Measurements from ENCODE around the gene KCNG1. TPM values are rescaled to one million over a fixed set of nuclear protein-coding genes. Genes with fewer than 3 reads are reported as not detected.

The KCNG1 gene
- total and polyA plus RNA-seq, 2 experiments from 2014 or later: 26.1 to 45.8 TPM

- H3K27me3 ChIP-seq: no peaks in the 10 kb centered on the region
- H3K4me3 ChIP-seq: peak overlapping the region; percentile 56
- peaks cover 10% of the 10 kb centered on the region for H3K4me1 ChIP-seq (ENCODE audit: insufficient read depth)
- peaks cover 39% of the 10 kb centered on the region for H4K20me1 ChIP-seq (ENCODE audit: insufficient read depth, poor library complexity, severe bottlenecking)
- no peak for TF ChIP-seq EZH2 (IDR thresholded peaks at IDR 0.05; ENCODE audit: borderline replicate concordance)
- no peak for TF ChIP-seq CTCF (IDR thresholded peaks at IDR 0.05; ENCODE audit: poor library complexity)
- no peak for TF ChIP-seq EZH2phosphoT487 (IDR thresholded peaks at IDR 0.05; ENCODE audit: low read depth, severe bottlenecking, unreplicated experiment)
- DNase-seq (ENCODE audit: low spot score): no peak
- H2AFZ ChIP-seq: no peak overlapping the region
- WGBS (ENCODE audit: low lambda C conversion rate, missing lambda C conversion rate): 25% methylated on average over 7 of the region's 7 CpGs
- H3K27ac ChIP-seq: peak overlapping the region; percentile 79
- no peaks in the 10 kb centered on the region for H3K36me3 ChIP-seq (replicated peaks; ENCODE audit: insufficient read depth, low read depth)
- peaks cover 88% of the 10 kb centered on the region for H3K79me2 ChIP-seq
- H3K9me3 ChIP-seq (ENCODE audit: low read depth): no peaks in the 10 kb centered on the region
- H3K4me2 ChIP-seq: peak overlapping the region; percentile 82
- H3K9me2 ChIP-seq (replicated peaks; ENCODE audit: insufficient read depth): no peaks in the 10 kb centered on the region
Measured at GRCh38 chr20:50957276-50957675, 65.6 kb downstream of the KCNG1 start.

GRCh38 chr20:50953821-50954220, 69.1 kb downstream of the KCNG1 start:
- no peak overlapping the region for H2AFZ ChIP-seq
- no peak overlapping the region for H3K27ac ChIP-seq
- DNase-seq (ENCODE audit: low spot score): no peak
- H3K27me3 ChIP-seq: no peaks in the 10 kb centered on the region
- H3K36me3 ChIP-seq (replicated peaks; ENCODE audit: insufficient read depth, low read depth): no peaks in the 10 kb centered on the region
- H3K9me3 ChIP-seq (ENCODE audit: low read depth): no peaks in the 10 kb centered on the region
- H4K20me1 ChIP-seq (ENCODE audit: insufficient read depth, poor library complexity, severe bottlenecking): peaks cover 43% of the 10 kb centered on the region
- no peaks in the 10 kb centered on the region for H3K9me2 ChIP-seq (replicated peaks; ENCODE audit: insufficient read depth)
- peaks cover 89% of the 10 kb centered on the region for H3K79me2 ChIP-seq
- no peaks in the 10 kb centered on the region for H3K4me1 ChIP-seq (ENCODE audit: insufficient read depth)
- TF ChIP-seq CTCF (IDR thresholded peaks at IDR 0.05; ENCODE audit: poor library complexity): no peak
- TF ChIP-seq EZH2 (IDR thresholded peaks at IDR 0.05; ENCODE audit: borderline replicate concordance): no peak
- TF ChIP-seq EZH2phosphoT487 (IDR thresholded peaks at IDR 0.05; ENCODE audit: low read depth, severe bottlenecking, unreplicated experiment): no peak
- H3K4me3 ChIP-seq: no peak overlapping the region
- no peak overlapping the region for H3K4me2 ChIP-seq

Other genes with a start within 250 kb of the KCNG1 start
- 5.6 and 12.5 TPM in 2 replicates for gene BCAS4, start 228.0 kb downstream of the KCNG1 start, total RNA-seq
- 18.0 and 21.6 TPM in 2 replicates for gene BCAS4, start 228.0 kb downstream of the KCNG1 start, polyA plus RNA-seq
- 43.7 and 44.3 TPM in 2 replicates for gene ADNP, start 91.7 kb downstream of the KCNG1 start, total RNA-seq
- 12.5 and 13.1 TPM in 2 replicates for gene ADNP, start 91.7 kb downstream of the KCNG1 start, polyA plus RNA-seq
- gene DPM1, start 64.6 kb downstream of the KCNG1 start, total RNA-seq: 84.3 and 85.0 TPM in 2 replicates
- gene DPM1, start 64.6 kb downstream of the KCNG1 start, polyA plus RNA-seq: 72.9 and 77.8 TPM in 2 replicates
- gene MOCS3, start 64.3 kb downstream of the KCNG1 start, total RNA-seq: 7.7 and 8.6 TPM in 2 replicates
- 4.0 and 5.5 TPM in 2 replicates for gene MOCS3, start 64.3 kb downstream of the KCNG1 start, polyA plus RNA-seq

All from hepatocyte (in vitro differentiated cells).